Breast epithelium (tissue), 4 donors: ENCODE results near the gene GDPD4. TPM values are rescaled to one million over a fixed set of nuclear protein-coding genes. Genes with fewer than 3 reads are reported as not detected.

Experiments used
- DNase-seq, 2 donors: peaks; one replicate each; pipeline ENCODE4 v3.0.0-alpha.2; 2019; ENCODE audit warnings: low spot score in 2 of 2
- H3K27ac ChIP-seq, 2 donors: fragments of 200-600 bp; sonication (generic) in 1 of 2; one replicate each; pipeline ENCODE4 v1.5.1; 2016 to 2019; ENCODE audit warnings: mild to moderate bottlenecking in 1 of 2
- H3K27me3 ChIP-seq, 2 donors: fragments of 200-600 bp; sonication (generic) in 1 of 2; one replicate each; pipeline versions ENCODE4 v1.5.1 to v1.6.0; 2017 to 2019; ENCODE audit warnings: control low read depth in 1 of 2, mild to moderate bottlenecking in 1 of 2
- H3K36me3 ChIP-seq: fragments of 200-600 bp; one replicate; pipeline ENCODE4 v1.5.1; 2019
- H3K4me1 ChIP-seq, 2 donors: fragments of 200-600 bp; sonication (generic); one replicate each; pipeline ENCODE4 v1.5.1; 2016 to 2019; ENCODE audit warnings: control low read depth in 1 of 2
- H3K4me3 ChIP-seq, 3 donors: fragments of 200-600 bp; sonication (generic); 1 replicate in 2 of 3; 2 replicates in 1 of 3; pipeline ENCODE4 v1.5.1; 2016 to 2019; ENCODE audit warnings: mild to moderate bottlenecking in 3 of 3, moderate library complexity in 2 of 3
- H3K9me3 ChIP-seq, 2 donors: fragments of 200-600 bp; sonication (generic) in 1 of 2; one replicate each; pipeline ENCODE4 v1.5.1; 2016 to 2019; ENCODE audit warnings: control low read depth in 1 of 2
- CTCF ChIP-seq, 3 donors: fragments of 450-650 bp; IDR thresholded peaks; one replicate each; pipeline ENCODE4 v1.5.1; 2016 to 2017; ENCODE audit warnings: antibody characterized with exemption in 3 of 3, mild to moderate bottlenecking in 3 of 3, moderate library complexity in 3 of 3
- POLR2A ChIP-seq: fragments of 450-650 bp; IDR thresholded peaks from one replicate; pipeline ENCODE4 v1.6.1; 2016; ENCODE audit warnings: antibody characterized with exemption, mild to moderate bottlenecking, moderate library complexity
- POLR2AphosphoS5 ChIP-seq, 3 donors: sonication (generic); formaldehyde crosslinking; IDR thresholded peaks; one replicate each; pipeline ENCODE4 v1.6.1; 2017; ENCODE audit warnings: antibody characterized with exemption in 3 of 3
- intact Hi-C: fragments of 100-400 bp; cut with DNase I; formaldehyde crosslinking; loops from one replicate; pipeline ENCODE4 v1.15.1; 2023; ENCODE audit warnings: low total_unique reads
- total RNA-seq, 3 donors: library from RNA; depleted of rRNA; stranded (reverse); fragments of >200 nt; gene quantifications; one replicate each; pipeline ENCODE4 v1.1.0, GENCODE V29; 2016

The GDPD4 gene
- total RNA-seq, 3 donors from 2014 or later, result not detected

- H3K27ac ChIP-seq, result no peak overlapping the region
- no peak for DNase-seq
- no peaks in the 10 kb centered on the region for H3K4me1 ChIP-seq
- intact Hi-C loops, result no loop called here
- peaks cover 9 to 21% of the 10 kb centered on the region in 2 donors for H3K9me3 ChIP-seq
- TF ChIP-seq POLR2AphosphoS5 (IDR thresholded peaks at IDR 0.05) (no peak), POLR2A (no peak), CTCF (IDR thresholded peaks at IDR 0.05) (no peak)
- H3K36me3 ChIP-seq, result no peaks in the 10 kb centered on the region
- no peak overlapping the region for H3K4me3 ChIP-seq
- H3K27me3 ChIP-seq, result no peaks in the 10 kb centered on the region
Observed at GRCh38 chr11:77266766-77267165, 34.7 kb downstream of the GDPD4 start.

- no peak overlapping the region for H3K4me3 ChIP-seq
- no peaks in the 10 kb centered on the region for H3K36me3 ChIP-seq
- no peaks in the 10 kb centered on the region for H3K27me3 ChIP-seq
- no peak for TF ChIP-seq POLR2A
- TF ChIP-seq CTCF (IDR thresholded peaks at IDR 0.05), result no peak
- no peak for TF ChIP-seq POLR2AphosphoS5 (IDR thresholded peaks at IDR 0.05)
- no peak for DNase-seq
- intact Hi-C loops, result no loop called here
- H3K9me3 ChIP-seq, result peaks cover 9 to 21% of the 10 kb centered on the region in 2 donors
- no peak overlapping the region for H3K27ac ChIP-seq
- H3K4me1 ChIP-seq, result no peaks in the 10 kb centered on the region
Observed at GRCh38 chr11:77262803-77263202, 38.7 kb downstream of the GDPD4 start.

- H3K27ac ChIP-seq, result no peak overlapping the region
- no peak for DNase-seq
- H3K9me3 ChIP-seq, result peaks cover 9 to 21% of the 10 kb centered on the region in 2 donors
- H3K4me1 ChIP-seq, result no peaks in the 10 kb centered on the region
- intact Hi-C loops, result no loop called here
- no peak for TF ChIP-seq POLR2A
- TF ChIP-seq CTCF (IDR thresholded peaks at IDR 0.05), result no peak
- no peak for TF ChIP-seq POLR2AphosphoS5 (IDR thresholded peaks at IDR 0.05)
- no peaks in the 10 kb centered on the region for H3K27me3 ChIP-seq
- H3K4me3 ChIP-seq, result no peak overlapping the region
- H3K36me3 ChIP-seq, result no peaks in the 10 kb centered on the region
Observed at GRCh38 chr11:77259641-77260040, 41.8 kb downstream of the GDPD4 start.

GRCh38 chr11:77253690-77254089 lies 47.8 kb downstream of the GDPD4 start:
- Histone ChIP-seq H3K4me1 (no peaks in the 10 kb centered on the region), H3K9me3 (peaks cover 0 to 18% of the 10 kb centered on the region in 2 donors), H3K36me3 (no peaks in the 10 kb centered on the region), H3K4me3 (no peak overlapping the region), H3K27me3 (no peaks in the 10 kb centered on the region), H3K27ac (no peak overlapping the region)
- intact Hi-C loops, result no loop called here
- no peak for DNase-seq
- TF ChIP-seq POLR2A, result no peak
- TF ChIP-seq POLR2AphosphoS5 (IDR thresholded peaks at IDR 0.05), result no peak
- no peak for TF ChIP-seq CTCF (IDR thresholded peaks at IDR 0.05)

GRCh38 chr11:77252555-77253270 lies 48.8 kb downstream of the GDPD4 start:
- TF ChIP-seq POLR2A, result no peak
- TF ChIP-seq POLR2AphosphoS5 (IDR thresholded peaks at IDR 0.05), result no peak
- no peak for TF ChIP-seq CTCF (IDR thresholded peaks at IDR 0.05)
- H3K27ac ChIP-seq, result no peak overlapping the region
- DNase-seq, result no peak
- intact Hi-C loops, result no loop called here
- no peaks in the 10 kb centered on the region for H3K27me3 ChIP-seq
- H3K9me3 ChIP-seq, result peaks cover 0 to 18% of the 10 kb centered on the region in 2 donors
- H3K4me1 ChIP-seq, result no peaks in the 10 kb centered on the region
- H3K36me3 ChIP-seq, result no peaks in the 10 kb centered on the region
- no peak overlapping the region for H3K4me3 ChIP-seq
